Panc1 (cell line): ENCODE data around the gene ARPC4. TPM values are rescaled to one million over a fixed set of nuclear protein-coding genes. Genes with fewer than 3 reads are reported as not detected.
A peak's percentile ranks its signal among the peaks of the same experiment; 100 is the strongest.

Experiments
- ATAC-seq: fragments of 200-7000 bp; cut with Tn5 transposase; 2 replicates; pipeline ENCODE4 v1.9.1; 2020; ENCODE audit warnings: mild to moderate bottlenecking, moderate library complexity
- BruUV-seq: library from RNA; stranded (reverse); fragments of 400-500 nt; replicated peaks from 2 replicates; lab custom pipeline; 2021; lab: Mats Ljungman, UMichigan
- CTCF ChIA-PET: fragments of 300-600 bp; sonication (Branson Sonifier 250); formaldehyde crosslinking; loops from one replicate; lab custom pipeline; 2022; ENCODE audit warnings: antibody characterized with exemption; lab: Charles Lee
- POLR2A ChIA-PET: fragments of 300-600 bp; sonication (Branson Sonifier 250); formaldehyde crosslinking; loops from one replicate; lab custom pipeline; 2022; ENCODE audit warnings: antibody characterized with exemption; lab: Charles Lee
- DNase-seq: peaks from one replicate; pipeline ENCODE4 v3.0.0-alpha.2; 2010; ENCODE audit warnings: low read depth, low spot score
- H3K27ac ChIP-seq: 2 replicates; pipeline ENCODE4 v1.5.1; 2011; ENCODE audit warnings: mild to moderate bottlenecking, low read length, inconsistent platforms
- H3K27me3 ChIP-seq: fragments of 200-500 bp; sonication (Bioruptor generic); 2 replicates; pipeline ENCODE4 v1.6.0; 2014; ENCODE audit warnings: low read length, inconsistent platforms; ENCODE audit not compliant: control insufficient read depth, insufficient read depth
- H3K36me3 ChIP-seq: fragments of 200-500 bp; sonication (Bioruptor generic); 2 replicates; pipeline ENCODE4 v1.5.1; 2014; ENCODE audit warnings: inconsistent platforms, mild to moderate bottlenecking, low read length, moderate library complexity; ENCODE audit not compliant: control insufficient read depth, insufficient read depth
- H3K4me1 ChIP-seq: 2 replicates; pipeline ENCODE4 v1.5.1; 2011; ENCODE audit warnings: inconsistent platforms, mild to moderate bottlenecking, low read length, moderate library complexity; ENCODE audit not compliant: control insufficient read depth, insufficient read depth
- H3K4me3 ChIP-seq, 2 experiments: 2 replicates each; pipeline ENCODE4 v1.5.1; 2011 to 2012; ENCODE audit warnings: low read depth in 2 of 2, low read length in 2 of 2, mild to moderate bottlenecking in 2 of 2, inconsistent platforms in 1 of 2, moderate library complexity in 1 of 2
- H3K9me3 ChIP-seq: fragments of 200-500 bp; sonication (Bioruptor generic); 2 replicates; pipeline ENCODE4 v1.5.1; 2014; ENCODE audit warnings: low read depth, mild to moderate bottlenecking, inconsistent platforms, low read length, moderate library complexity; ENCODE audit not compliant: control insufficient read depth, insufficient read depth
- POLR2AphosphoS5 ChIP-seq: IDR thresholded peaks from 2 replicates; pipeline ENCODE4 v1.6.1; 2012; ENCODE audit warnings: mild to moderate bottlenecking, low read depth, low read length, moderate library complexity
- REST ChIP-seq, 2 experiments: IDR thresholded peaks; 2 replicates each; pipeline ENCODE4 v1.6.1; 2011 to 2012; ENCODE audit warnings: low read depth in 2 of 2, control low read depth in 1 of 2, low read length in 1 of 2, mild to moderate bottlenecking in 1 of 2, moderate library complexity in 1 of 2; ENCODE audit not compliant: insufficient read depth in 1 of 2
- SIN3A ChIP-seq: IDR thresholded peaks from 2 replicates; pipeline ENCODE4 v1.6.1; 2012; ENCODE audit warnings: low read depth, mild to moderate bottlenecking, low read length, moderate library complexity, borderline replicate concordance; ENCODE audit not compliant: insufficient read depth
- TCF7L2 ChIP-seq: IDR thresholded peaks from 2 replicates; pipeline ENCODE4 v1.6.1; 2011; ENCODE audit warnings: mild to moderate bottlenecking, low read depth, low read length, inconsistent platforms
- in situ Hi-C: cut with HindIII; loops from 2 replicates; pipeline ENCODE4 v1.10.0; 2016; ENCODE audit warnings: low sequenced_read_pairs, low pct_unique_long_range_greater_than_20kb
- intact Hi-C: fragments of 100-400 bp; cut with micrococcal nuclease; formaldehyde crosslinking; loops from one replicate; pipeline ENCODE4 v1.10.0; 2022; ENCODE audit not compliant: unreplicated experiment
- total RNA-seq: library from RNA; stranded (reverse); gene quantifications from one replicate; pipeline ENCODE4 v1.2.1, GENCODE V29; 2021; ENCODE audit not compliant: unreplicated experiment
- TF ChIP-seq, protein P1 (sequence below): fragments of 450-650 bp; IDR thresholded peaks from 2 replicates; pipeline ENCODE4 v1.5.1; 2017; ENCODE audit warnings: mild to moderate bottlenecking

Gene ARPC4
- total RNA-seq, 1 experiment from 2014 or later, result 117 TPM

- CTCF ChIA-PET, result no interaction called here
- Histone ChIP-seq H3K4me3 (no peak overlapping the region), H3K27ac (no peak overlapping the region), H3K9me3 (no peaks in the 10 kb centered on the region), H3K36me3 (no peaks in the 10 kb centered on the region), H3K27me3 (no peaks in the 10 kb centered on the region), H3K4me1 (no peaks in the 10 kb centered on the region)
- no TSS peak for BruUV-seq
- POLR2A ChIA-PET, result no interaction called here
- in situ Hi-C loops (no loop called here), intact Hi-C loops (no loop called here)
- no peak for DNase-seq
- peak; percentile 89 for ATAC-seq
- TF ChIP-seq, protein P1, sequence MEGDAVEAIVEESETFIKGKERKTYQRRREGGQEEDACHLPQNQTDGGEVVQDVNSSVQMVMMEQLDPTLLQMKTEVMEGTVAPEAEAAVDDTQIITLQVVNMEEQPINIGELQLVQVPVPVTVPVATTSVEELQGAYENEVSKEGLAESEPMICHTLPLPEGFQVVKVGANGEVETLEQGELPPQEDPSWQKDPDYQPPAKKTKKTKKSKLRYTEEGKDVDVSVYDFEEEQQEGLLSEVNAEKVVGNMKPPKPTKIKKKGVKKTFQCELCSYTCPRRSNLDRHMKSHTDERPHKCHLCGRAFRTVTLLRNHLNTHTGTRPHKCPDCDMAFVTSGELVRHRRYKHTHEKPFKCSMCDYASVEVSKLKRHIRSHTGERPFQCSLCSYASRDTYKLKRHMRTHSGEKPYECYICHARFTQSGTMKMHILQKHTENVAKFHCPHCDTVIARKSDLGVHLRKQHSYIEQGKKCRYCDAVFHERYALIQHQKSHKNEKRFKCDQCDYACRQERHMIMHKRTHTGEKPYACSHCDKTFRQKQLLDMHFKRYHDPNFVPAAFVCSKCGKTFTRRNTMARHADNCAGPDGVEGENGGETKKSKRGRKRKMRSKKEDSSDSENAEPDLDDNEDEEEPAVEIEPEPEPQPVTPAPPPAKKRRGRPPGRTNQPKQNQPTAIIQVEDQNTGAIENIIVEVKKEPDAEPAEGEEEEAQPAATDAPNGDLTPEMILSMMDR, result no peak; the same call in 1 of the 2 replicates
- TF ChIP-seq SIN3A (no peak), REST (IDR thresholded peaks at IDR 0.05; ENCODE audit: insufficient read depth in 1 of 2, low read depth in 2 of 2, low read length in 1 of 2) (no peak), POLR2AphosphoS5 (no peak), TCF7L2 (no peak)
Observed at GRCh38 chr3:9820946-9821345, 28.1 kb downstream of the ARPC4 start.

DNA sequence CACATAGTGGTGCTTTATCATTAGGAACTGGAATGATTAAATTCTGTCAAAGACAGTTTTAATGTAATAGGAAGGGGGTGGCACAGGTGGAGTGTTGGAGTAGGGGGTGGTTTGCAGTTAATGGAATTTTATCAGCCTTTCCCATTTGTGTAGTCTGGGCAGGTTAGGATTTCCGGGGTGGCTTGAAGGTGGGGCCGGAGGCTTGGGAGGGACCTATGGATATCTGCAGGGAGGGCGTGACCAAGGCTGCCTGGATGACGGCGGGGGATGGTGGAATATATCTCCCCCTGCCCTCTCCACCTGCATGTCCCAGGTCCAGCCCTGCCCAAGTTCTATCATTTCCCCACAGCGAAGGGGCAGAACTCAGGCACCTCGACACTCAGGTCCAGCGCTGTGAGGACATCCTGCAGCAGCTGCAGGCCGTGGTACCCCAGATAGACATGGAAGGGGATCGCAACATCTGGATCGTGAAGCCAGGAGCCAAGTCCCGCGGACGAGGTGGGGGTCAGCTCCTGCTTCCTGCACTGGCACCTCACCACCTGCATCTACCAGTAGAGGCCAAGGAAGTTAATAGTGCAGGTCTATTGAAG is 32.7 kb downstream of the ARPC4 start:
- Histone ChIP-seq H3K27ac (no peak overlapping the region), H3K4me3 (no peak overlapping the region), H3K4me1 (no peaks in the 10 kb centered on the region), H3K27me3 (no peaks in the 10 kb centered on the region), H3K36me3 (no peaks in the 10 kb centered on the region), H3K9me3 (no peaks in the 10 kb centered on the region)
- in situ Hi-C loops (no loop called here), intact Hi-C loops (no loop called here)
- DNase-seq (no peak), ATAC-seq (no peak)
- CTCF ChIA-PET, result no interaction called here
- BruUV-seq, result no TSS peak
- TF ChIP-seq POLR2AphosphoS5 (no peak), SIN3A (no peak), REST (IDR thresholded peaks at IDR 0.05; ENCODE audit: insufficient read depth in 1 of 2, low read depth in 2 of 2, low read length in 1 of 2) (no peak), TCF7L2 (no peak)
- TF ChIP-seq, protein P1, result no peak
- POLR2A ChIA-PET, result no interaction called here
